GM19455 (cell line): ENCODE measurements around the gene RALY.

Experiments used
- ATAC-seq: cut with Tn5 transposase; IDR thresholded peaks from one replicate; pipeline ENCODE4 v1.9.1; 2021; ENCODE audit not compliant: unreplicated experiment

RALY gene

GRCh38 chr20:33985830-33986229 lies 7.9 kb upstream of the RALY start:
- no peak for ATAC-seq

GRCh38 chr20:33986560-33987216 lies 7.0 kb upstream of the RALY start:
- ATAC-seq: no peak

GRCh38 chr20:33990075-33990474 lies 3.6 kb upstream of the RALY start:
- no peak for ATAC-seq

GRCh38 chr20:33991502-33991901 lies 2.2 kb upstream of the RALY start:
- no peak for ATAC-seq

- ATAC-seq: no peak
These were observed 1.4 kb upstream of the RALY start for GRCh38 chr20:33992145-33992922.

- ATAC-seq: peak; percentile 67
These were observed 662 bp upstream of the RALY start for GRCh38 chr20:33992923-33993575.

- ATAC-seq: peak; percentile 44
These were observed 657 bp downstream of the RALY start for GRCh38 chr20:33994222-33994913.

GRCh38 chr20:33995053-33995831 lies 1.5 kb downstream of the RALY start:
- ATAC-seq: no peak

- ATAC-seq: no peak
These were observed 5.4 kb downstream of the RALY start for GRCh38 chr20:33999025-33999649.

GRCh38 chr20:34001378-34001777 lies 7.7 kb downstream of the RALY start:
- ATAC-seq: no peak

- ATAC-seq: no peak
These were observed 10.5 kb downstream of the RALY start for GRCh38 chr20:34004227-34004626.

- no peak for ATAC-seq
These were observed 11.2 kb downstream of the RALY start for GRCh38 chr20:34004790-34005457.

- ATAC-seq: no peak
These were observed 12.9 kb downstream of the RALY start for GRCh38 chr20:34006619-34007018.

- no peak for ATAC-seq
These were observed 14.8 kb downstream of the RALY start for GRCh38 chr20:34008477-34008876.

- no peak for ATAC-seq
These were observed 16.8 kb downstream of the RALY start for GRCh38 chr20:34010405-34010931.

GRCh38 chr20:34011275-34011674 lies 17.6 kb downstream of the RALY start:
- ATAC-seq: no peak

- no peak for ATAC-seq
These were observed 18.6 kb downstream of the RALY start for GRCh38 chr20:34012330-34012729.

- ATAC-seq: no peak
These were observed 19.0 kb downstream of the RALY start for GRCh38 chr20:34012735-34013134.

GRCh38 chr20:34013554-34013953 lies 19.8 kb downstream of the RALY start:
- ATAC-seq: no peak
